GM19372 (cell line): ENCODE results near the gene RAPGEF5.

Experiments used
- ATAC-seq: cut with Tn5 transposase; IDR thresholded peaks from one replicate; pipeline ENCODE4 v1.9.1; 2021; ENCODE audit warnings: mild to moderate bottlenecking, low read depth, moderate library complexity; ENCODE audit not compliant: unreplicated experiment

RAPGEF5 gene, protein sequence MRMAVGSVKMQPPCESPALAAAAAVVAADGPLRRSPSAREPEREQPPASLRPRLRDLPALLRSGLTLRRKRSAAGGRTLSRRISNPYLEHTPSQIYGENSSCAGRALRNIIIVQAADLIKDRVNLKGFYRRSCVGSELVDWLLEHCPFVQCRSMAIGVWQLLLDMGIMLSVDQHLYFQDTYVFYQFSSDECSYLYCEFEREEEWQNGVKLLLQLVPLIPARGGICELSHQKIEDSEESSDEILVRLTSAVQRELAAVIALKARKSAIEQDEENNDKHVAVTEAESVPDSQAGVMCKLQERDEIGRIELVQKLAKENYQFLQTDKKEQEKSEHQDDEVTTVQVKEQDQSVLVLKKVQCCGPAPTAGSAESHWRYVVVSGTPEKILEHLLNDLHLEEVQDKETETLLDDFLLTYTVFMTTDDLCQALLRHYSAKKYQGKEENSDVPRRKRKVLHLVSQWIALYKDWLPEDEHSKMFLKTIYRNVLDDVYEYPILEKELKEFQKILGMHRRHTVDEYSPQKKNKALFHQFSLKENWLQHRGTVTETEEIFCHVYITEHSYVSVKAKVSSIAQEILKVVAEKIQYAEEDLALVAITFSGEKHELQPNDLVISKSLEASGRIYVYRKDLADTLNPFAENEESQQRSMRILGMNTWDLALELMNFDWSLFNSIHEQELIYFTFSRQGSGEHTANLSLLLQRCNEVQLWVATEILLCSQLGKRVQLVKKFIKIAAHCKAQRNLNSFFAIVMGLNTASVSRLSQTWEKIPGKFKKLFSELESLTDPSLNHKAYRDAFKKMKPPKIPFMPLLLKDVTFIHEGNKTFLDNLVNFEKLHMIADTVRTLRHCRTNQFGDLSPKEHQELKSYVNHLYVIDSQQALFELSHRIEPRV

GRCh38 chr7:22356701-22357310 lies at the start of gene RAPGEF5:
RAPGEF5 (minus strand) TSS chr7:22357154; CDS start chr7:22357060, 94 bp downstream.
- no peak for ATAC-seq

GRCh38 chr7:22406715-22407114 lies 49.8 kb upstream of the RAPGEF5 start:
- no peak for ATAC-seq

DNA sequence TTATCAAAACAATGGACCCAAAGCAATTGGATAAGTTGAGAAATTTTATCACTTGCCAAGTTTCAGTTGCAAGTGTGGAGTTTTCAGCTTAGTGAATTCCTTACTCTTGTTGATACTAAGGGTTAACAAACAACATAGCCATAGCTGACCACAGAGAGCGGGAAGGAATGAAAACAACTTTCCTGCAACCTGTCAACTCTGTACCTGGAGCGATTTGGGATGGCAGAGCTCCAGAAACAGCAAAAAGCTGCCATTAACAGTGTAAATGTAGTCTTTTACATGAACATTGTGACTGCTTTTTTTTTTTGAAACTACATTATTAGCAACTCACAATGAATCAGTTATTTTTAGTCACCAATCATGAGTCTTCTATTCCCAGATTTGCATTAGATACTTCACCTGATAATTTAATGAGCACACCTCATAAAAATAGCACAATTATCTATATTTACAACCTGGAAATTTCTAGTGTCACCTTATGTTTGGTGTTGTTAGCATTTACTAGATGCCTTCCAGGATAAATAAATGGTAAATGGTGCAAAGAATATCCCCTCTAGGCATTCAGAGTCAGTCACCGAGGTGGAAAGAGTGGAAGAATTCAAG lies 47.6 kb upstream of the RAPGEF5 start:
- ATAC-seq = no peak

DNA sequence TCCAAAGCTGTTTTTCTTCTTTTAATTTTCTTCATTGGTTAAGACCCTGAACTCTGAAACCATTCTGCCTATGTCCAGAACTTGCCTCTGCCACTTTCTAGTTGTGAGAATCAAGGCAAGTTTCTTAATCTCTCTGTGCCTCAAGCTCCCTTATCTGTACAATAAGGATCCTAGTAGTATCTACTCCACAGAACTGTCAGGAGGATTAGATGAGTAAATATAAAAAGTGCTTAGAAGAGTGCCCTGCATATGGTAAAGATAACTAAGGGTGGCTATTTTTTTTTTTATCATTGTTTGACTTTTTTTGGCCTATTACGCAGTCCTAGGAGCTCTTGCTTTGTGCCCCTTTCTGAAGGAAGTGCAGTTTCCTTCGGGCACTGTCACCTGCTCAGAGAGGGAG lies 46.4 kb upstream of the RAPGEF5 start:
- no peak for ATAC-seq

- no peak for ATAC-seq
Observed at GRCh38 chr7:22402250-22402649, 45.3 kb upstream of the RAPGEF5 start.

GRCh38 chr7:22400936-22401553 lies 44.1 kb upstream of the RAPGEF5 start:
- ATAC-seq = no peak

- no peak for ATAC-seq
Observed at GRCh38 chr7:22400150-22400814, 43.3 kb upstream of the RAPGEF5 start.

DNA sequence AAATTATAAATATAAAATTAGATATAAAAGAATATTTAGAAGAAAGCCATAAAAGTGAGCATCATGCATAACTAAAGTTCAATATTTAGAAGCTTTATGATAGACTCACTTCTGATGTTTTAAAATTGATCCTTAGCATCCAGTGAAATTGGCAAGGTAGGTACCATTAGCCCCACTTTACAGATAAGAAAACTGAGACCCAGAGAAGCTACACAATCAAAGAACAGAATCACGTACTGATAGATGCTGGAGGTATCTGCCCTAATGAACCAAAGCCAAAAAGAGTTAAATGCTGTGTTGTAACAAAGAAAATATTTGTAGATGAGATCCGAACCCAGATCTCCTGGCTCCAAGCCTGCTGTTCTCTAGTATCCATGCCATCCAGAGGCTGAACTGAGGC lies 42.6 kb upstream of the RAPGEF5 start:
- no peak for ATAC-seq

DNA sequence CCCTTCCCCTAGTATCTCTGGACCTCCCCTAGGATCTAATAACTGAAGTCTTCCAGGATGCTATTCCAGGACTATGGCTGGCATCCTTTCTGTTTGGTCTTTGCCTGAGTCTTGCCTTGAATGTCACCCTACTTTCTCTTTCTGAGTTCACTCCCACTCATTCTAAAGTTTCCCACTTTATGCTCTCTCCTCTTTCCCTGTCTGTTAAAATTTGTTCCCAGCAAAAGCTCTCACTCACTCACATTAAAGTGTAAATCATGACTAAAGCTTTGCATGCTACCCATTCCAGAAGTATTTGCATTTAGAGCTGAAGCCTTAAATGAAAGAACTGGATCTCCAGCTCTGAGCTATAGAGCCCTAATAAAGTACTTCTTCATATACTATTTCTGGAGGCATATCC lies 42.1 kb upstream of the RAPGEF5 start:
- no peak for ATAC-seq

GRCh38 chr7:22397981-22398380 lies 41.0 kb upstream of the RAPGEF5 start:
- ATAC-seq = no peak

GRCh38 chr7:22395222-22395621 lies 38.3 kb upstream of the RAPGEF5 start:
- no peak for ATAC-seq

GRCh38 chr7:22394739-22395138 lies 37.8 kb upstream of the RAPGEF5 start:
- ATAC-seq = no peak

DNA sequence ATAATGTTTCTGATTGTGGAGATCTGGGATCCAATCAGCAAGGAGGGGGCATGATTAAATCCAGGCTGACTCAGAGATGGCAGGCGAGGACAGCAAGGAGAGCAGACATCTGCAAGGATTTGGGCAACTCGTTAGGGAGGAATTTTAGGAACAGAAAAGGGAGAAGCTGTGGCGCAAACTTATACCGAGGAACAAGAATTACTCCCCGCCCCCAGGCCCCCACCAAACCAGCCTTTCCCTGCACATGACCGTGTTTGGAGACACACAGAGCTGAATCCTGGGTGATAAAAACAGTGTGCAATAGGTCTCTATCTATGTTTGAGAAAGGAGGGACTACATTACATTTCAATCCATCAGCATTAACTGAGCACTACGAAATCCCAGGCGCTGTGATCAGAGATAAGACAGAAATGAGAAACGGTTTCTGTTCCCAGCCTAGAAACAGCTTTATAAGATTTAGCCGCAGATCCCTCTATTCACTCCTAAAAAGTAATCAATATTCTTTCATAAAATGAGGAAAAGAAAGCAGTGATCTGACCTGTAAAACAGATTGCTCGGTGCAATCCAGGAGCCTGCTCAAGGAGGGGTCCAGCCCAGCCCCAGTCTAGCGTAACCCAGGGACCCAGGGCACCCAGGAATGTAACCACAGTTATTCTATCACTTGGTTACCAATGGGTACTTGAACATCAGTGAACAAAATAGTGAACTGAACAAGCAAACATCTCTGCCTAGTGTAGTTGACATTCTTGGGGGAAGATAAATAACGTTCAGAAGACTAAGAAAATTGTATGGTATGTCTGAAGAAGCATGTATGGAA lies 37.2 kb upstream of the RAPGEF5 start:
- ATAC-seq = no peak

DNA sequence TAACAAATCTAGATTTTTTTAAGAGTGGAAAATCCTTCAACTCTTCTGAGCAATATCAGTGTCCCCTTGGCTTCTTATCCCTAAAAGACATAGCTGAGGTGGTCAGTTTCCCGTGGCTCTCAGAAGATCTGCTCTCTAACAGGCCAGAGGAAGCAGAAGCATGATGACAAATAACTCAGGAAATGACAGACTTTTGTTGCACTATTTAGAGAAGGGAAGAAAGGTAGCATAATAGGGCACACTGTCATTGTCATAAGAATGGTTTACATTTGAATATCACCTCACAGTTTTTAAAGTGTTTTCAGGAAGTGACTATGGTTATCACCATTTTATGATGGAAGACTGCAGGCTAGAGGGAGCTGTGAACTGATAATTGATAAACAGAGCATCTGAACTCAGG lies 33.6 kb upstream of the RAPGEF5 start:
- no peak for ATAC-seq

DNA sequence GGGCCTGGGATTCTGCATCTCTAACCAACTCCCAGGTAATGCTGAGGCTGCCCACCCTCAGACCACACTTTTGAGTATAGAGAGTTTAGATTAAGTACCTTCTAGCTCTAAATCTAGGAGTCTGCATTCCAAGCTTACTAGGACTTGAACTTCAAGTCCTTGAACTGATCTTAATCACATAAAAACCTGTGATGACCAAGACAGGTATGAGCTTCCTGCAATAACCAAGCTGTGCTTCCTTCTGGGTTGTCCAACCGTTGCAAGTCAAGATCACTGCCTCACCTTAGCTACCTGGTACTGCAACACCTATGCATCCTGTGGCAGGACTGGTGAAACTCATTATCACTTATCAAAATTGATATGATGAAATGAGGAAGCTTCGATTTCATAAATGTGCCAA lies 32.9 kb upstream of the RAPGEF5 start:
- no peak for ATAC-seq

DNA sequence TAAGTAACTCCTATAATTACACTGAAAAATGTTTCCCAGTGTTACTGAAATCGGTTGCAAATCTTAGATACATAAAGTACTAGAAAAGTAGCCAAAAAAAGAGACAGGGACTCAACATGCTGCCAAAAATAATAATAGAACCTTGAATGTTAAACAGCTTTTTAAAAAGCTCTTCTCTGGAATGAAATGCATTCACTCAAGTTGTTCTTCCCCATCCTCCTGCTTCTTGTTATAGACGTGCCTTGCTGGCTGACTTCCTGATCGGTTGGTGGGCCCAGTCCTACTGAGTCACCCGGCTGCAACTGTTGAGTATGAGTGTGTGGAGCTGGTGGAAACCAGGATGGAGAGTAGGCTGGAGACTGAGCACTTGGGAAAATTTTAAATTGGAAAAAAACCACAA lies 30.6 kb upstream of the RAPGEF5 start:
- ATAC-seq = no peak

GRCh38 chr7:22386865-22387264 lies 29.9 kb upstream of the RAPGEF5 start:
- ATAC-seq = peak; percentile 59

GRCh38 chr7:22386206-22386858 lies 29.4 kb upstream of the RAPGEF5 start:
- ATAC-seq = peak; percentile 40
